HG03064 (cell line): Measurements from ENCODE around the gene SPHK2.
"Not testable (repeated sequence)": the region's sequence is repeated elsewhere in the genome, so short reads cannot be mapped to it uniquely, and the experiment has no call there.

Experiments used
- ATAC-seq: cut with Tn5 transposase; IDR thresholded peaks from one replicate; pipeline ENCODE4 v1.9.1; 2021; ENCODE audit warnings: low read depth; ENCODE audit not compliant: unreplicated experiment

Gene SPHK2

GRCh38 chr19:48618916-48619691 lies at the start of gene SPHK2, which contains the start of gene RPL18:
SPHK2 (plus strand) TSS chr19:48619506; CDS start chr19:48620515, 1,009 bp downstream.
RPL18 (minus strand) TSS chr19:48619178; CDS start chr19:48619143, 35 bp downstream.
- peak; percentile 71 for ATAC-seq

- ATAC-seq = no peak
Observed at GRCh38 chr19:48569814-48570213, 49.5 kb upstream of the SPHK2 start.

GRCh38 chr19:48571378-48572162 lies 47.7 kb upstream of the SPHK2 start:
- ATAC-seq = no peak

- ATAC-seq = no peak
Observed at GRCh38 chr19:48573163-48573505, 46.2 kb upstream of the SPHK2 start.

GRCh38 chr19:48575931-48576622 lies 43.2 kb upstream of the SPHK2 start:
- no peak for ATAC-seq

GRCh38 chr19:48577908-48578307 lies 41.4 kb upstream of the SPHK2 start:
- ATAC-seq = not testable (repeated sequence)

GRCh38 chr19:48578891-48579290 lies 40.4 kb upstream of the SPHK2 start:
- no peak for ATAC-seq

- ATAC-seq = no peak
Observed at GRCh38 chr19:48582168-48582567, 37.1 kb upstream of the SPHK2 start.

- no peak for ATAC-seq
Observed at GRCh38 chr19:48587387-48587786, 31.9 kb upstream of the SPHK2 start.

- no peak for ATAC-seq
Observed at GRCh38 chr19:48588670-48589401, 30.5 kb upstream of the SPHK2 start.

GRCh38 chr19:48591021-48591420 lies 28.3 kb upstream of the SPHK2 start:
- ATAC-seq = no peak

- no peak for ATAC-seq
Observed at GRCh38 chr19:48595171-48595570, 24.1 kb upstream of the SPHK2 start.

GRCh38 chr19:48595833-48596232 lies 23.5 kb upstream of the SPHK2 start:
- ATAC-seq = no peak

GRCh38 chr19:48596237-48596636 lies 23.1 kb upstream of the SPHK2 start:
- ATAC-seq = no peak

GRCh38 chr19:48596679-48597465 lies 22.4 kb upstream of the SPHK2 start:
- ATAC-seq = no peak

- no peak for ATAC-seq
Observed at GRCh38 chr19:48598996-48599700, 20.2 kb upstream of the SPHK2 start.

- ATAC-seq = no peak
Observed at GRCh38 chr19:48600679-48601417, 18.5 kb upstream of the SPHK2 start.

- ATAC-seq = no peak
Observed at GRCh38 chr19:48603001-48603400, 16.3 kb upstream of the SPHK2 start.
